Choroid plexus epithelial cell (primary cell): ENCODE measurements around the gene RPL36.

Source experiments
- DNase-seq: peaks from one replicate; pipeline ENCODE4 v3.0.0-alpha.2; 2010; ENCODE audit warnings: low read depth
- H3K4me3 ChIP-seq: 2 replicates; pipeline ENCODE4 v1.5.1; 2011; ENCODE audit warnings: low read depth, mild to moderate bottlenecking, control low read depth, low read length, moderate library complexity
- CTCF ChIP-seq: conservative IDR thresholded peaks from 2 replicates; pipeline ENCODE4 v1.5.1; 2011; ENCODE audit warnings: low read depth, mild to moderate bottlenecking, control low read depth, inconsistent platforms, low read length, moderate library complexity

RPL36 gene

GRCh38 chr19:5648464-5648863 lies 41.6 kb upstream of the RPL36 start:
- no peak for DNase-seq
- no peak overlapping the region for H3K4me3 ChIP-seq
- no peak for TF ChIP-seq CTCF

GRCh38 chr19:5651361-5651760 lies 38.7 kb upstream of the RPL36 start:
- no peak overlapping the region for H3K4me3 ChIP-seq
- DNase-seq: no peak
- peak; percentile 11 for TF ChIP-seq CTCF

GRCh38 chr19:5652261-5652660 lies 37.8 kb upstream of the RPL36 start:
- no peak overlapping the region for H3K4me3 ChIP-seq
- no peak for DNase-seq
- no peak for TF ChIP-seq CTCF

- no peak for TF ChIP-seq CTCF
Observed at GRCh38 chr19:5654931-5655330, 35.2 kb upstream of the RPL36 start.

GRCh38 chr19:5655412-5655811 lies 34.7 kb upstream of the RPL36 start:
- DNase-seq: no peak
- TF ChIP-seq CTCF: no peak
- H3K4me3 ChIP-seq: no peak overlapping the region

More at GRCh38 chr19:5654931-5655330, 35.2 kb upstream of the RPL36 start:
- no peak overlapping the region for H3K4me3 ChIP-seq
- DNase-seq: no peak

- no peak overlapping the region for H3K4me3 ChIP-seq
- TF ChIP-seq CTCF: no peak
Observed at GRCh38 chr19:5661483-5661882, 28.6 kb upstream of the RPL36 start.

GRCh38 chr19:5663904-5664303 lies 26.2 kb upstream of the RPL36 start:
- DNase-seq: no peak
- no peak overlapping the region for H3K4me3 ChIP-seq
- TF ChIP-seq CTCF: no peak

More at GRCh38 chr19:5661483-5661882, 28.6 kb upstream of the RPL36 start:
- DNase-seq: no peak
